GM19238 (cell line): ENCODE measurements around the gene RAPGEF2.
A peak's percentile ranks its signal among the peaks of the same experiment; 100 is the strongest.
"Not testable (repeated sequence)": the region's sequence is repeated elsewhere in the genome, so short reads cannot be mapped to it uniquely, and the experiment has no call there.

Source experiments
- DNase-seq: peaks from one replicate; pipeline ENCODE4 v3.0.0; 2011; ENCODE audit warnings: low spot score; ENCODE audit not compliant: insufficient read length

The RAPGEF2 gene

DNA sequence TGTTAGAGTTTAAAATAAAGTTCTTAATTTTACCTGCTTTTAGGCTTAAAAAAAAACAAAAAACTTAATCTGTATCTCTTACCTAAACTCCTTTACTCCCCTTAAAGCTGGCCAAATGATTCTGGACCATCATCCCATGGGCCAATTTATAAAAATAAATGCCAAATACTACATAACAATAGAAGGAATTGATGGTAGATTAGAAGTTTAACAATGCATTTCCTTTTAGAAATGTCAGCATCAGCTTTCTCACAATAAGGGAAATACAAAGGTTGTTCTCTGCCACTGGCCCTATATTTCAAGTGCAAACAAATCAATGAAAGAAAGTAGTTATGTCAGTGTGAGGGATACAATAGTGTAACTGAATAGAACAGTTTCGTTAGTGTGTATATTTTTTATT is 5.7 kb upstream of the RAPGEF2 start:
- no peak for DNase-seq

DNA sequence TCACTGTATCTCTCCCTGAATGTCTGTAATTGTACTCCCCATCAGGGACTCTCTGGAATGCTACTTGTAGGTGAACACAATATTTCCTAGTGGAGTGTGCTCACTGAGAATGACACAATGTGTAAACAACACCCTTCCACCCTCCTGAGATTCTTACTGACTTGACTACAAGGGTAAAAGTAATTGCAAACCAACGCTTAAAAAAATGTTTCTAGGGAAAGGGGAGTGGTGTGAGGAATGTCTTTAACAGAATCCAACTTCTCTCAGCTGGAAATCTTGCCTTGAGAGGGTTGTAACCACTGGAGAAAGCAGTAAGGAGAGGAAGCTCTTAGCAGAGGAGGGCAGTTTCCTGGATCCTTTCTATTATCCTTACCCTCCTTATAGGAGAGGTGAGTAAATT is 5.1 kb upstream of the RAPGEF2 start:
- DNase-seq = no peak

DNA sequence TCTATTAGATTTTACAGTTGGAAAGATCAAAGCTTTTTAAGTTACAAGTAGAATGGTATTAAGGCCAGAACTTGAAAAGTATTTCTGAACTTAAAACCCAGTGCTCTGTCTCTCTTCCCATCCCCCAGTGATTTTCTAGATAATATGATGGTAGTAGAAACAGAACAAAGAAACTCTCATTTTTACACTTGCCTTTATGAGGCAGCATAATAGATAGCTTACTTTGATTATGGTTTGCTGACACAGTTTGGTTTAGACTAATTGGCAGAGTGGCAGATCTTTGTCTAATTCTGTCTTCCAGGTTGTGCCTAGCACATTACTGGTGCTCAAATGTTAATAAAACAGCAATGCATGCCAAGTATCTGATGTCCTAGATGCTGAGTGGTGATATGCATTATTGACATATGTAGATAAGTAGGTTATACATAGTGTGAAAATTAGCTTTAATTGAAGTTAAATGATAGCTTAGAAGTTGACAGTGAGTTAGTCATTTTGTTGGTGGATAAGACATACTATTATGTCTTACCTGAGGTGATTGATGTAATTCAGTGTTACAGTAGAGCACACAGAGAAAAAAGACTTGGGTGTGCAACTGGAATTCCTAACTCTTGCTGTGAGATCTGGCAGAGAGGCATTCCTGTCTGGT is 4.3 kb upstream of the RAPGEF2 start:
- DNase-seq = no peak

DNA sequence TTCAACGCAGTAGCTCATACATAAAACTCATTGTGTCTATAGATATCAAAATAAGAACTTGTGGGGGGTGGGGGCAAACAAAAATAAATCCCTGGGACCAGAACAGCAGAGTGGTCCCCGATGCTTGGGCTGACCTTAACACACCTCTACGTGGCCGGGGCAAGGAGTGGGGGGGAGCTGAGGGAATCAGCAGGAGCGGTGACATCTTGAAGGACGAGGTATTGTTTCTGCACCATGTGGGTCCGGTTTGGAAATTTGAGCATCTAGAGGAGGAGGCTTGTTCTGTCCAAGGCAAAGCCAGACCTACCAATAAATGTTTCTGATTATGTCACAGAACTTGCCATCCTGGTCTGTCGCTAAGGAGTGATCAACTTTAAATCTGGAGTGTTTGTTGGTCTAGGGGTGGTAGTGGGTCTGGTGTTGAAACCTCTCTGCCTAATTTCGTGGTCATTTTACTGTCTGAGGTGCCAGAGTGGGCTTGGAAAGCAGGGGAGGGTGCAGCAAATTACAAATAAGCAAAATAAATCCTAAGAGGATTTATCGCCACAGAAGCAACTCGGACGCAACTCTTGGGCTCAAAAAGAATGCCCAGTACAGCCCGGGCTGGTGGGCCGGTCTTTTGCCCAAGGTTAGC is 774 bp upstream of the RAPGEF2 start:
- no peak for DNase-seq

DNA sequence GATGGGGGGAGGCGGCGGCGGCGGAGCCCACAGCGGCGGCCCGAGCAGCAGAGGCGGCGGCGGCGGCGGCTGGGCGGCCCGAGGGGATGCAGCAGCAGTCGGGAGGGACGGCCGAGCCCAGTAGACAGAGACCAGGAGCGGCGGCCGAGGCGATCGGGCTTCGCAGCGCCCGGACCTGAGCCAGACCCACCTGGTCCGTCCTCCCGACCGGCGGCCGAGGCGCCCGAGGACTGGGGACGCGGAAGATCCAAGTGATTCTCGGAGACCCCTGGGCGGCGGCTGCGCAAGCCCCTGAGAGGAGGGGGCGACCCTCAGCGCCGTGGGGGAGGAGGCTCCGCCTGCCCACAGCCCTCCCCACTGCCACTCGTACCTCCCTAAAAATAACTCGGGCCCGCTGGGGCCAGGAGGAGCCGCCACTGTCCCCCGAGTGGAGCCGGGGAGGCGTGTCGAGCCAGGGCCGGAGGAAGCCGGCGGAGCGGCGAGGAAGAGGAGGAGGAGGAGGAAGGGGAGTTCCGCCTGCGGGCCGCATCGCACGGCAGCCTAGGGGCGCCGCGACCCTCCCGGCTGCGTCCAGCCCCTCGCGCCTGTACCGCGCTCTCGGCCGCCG is 608 bp downstream of the RAPGEF2 start:
- DNase-seq = peak; percentile 40

DNA sequence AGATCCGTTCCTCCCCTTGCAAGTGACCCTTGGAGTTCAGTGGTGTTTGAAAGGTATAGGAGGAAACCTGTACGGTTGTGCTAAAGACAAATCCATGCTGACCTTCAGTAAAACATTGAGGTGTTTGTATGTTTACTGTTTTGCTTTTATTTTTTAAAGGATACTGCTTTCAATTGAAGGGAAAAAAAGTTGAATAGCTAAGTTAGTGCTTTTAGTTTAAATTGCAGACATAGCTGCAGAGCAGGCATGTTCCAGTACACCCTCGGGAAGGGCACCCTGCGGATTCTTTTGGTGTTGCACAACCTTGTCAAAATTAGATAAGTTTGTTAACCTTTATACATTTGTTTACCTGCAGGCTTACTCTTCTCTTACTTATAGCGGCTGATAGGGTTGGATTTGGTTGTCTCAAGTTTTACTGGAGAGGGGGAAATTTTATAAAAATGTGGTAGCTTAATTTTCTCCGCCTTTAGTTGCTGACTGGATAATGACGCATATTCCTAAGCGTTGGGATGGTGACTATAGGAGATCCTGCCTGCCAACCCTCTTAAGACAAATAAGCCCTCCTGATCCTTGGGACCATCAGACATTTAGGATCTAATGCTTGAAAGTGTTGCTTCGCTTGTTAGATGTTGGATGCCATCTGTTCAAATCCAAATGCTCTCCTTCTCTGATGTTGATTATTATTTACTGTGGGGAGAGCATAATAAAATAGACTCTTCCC is 2.0 kb downstream of the RAPGEF2 start:
- DNase-seq = no peak

DNA sequence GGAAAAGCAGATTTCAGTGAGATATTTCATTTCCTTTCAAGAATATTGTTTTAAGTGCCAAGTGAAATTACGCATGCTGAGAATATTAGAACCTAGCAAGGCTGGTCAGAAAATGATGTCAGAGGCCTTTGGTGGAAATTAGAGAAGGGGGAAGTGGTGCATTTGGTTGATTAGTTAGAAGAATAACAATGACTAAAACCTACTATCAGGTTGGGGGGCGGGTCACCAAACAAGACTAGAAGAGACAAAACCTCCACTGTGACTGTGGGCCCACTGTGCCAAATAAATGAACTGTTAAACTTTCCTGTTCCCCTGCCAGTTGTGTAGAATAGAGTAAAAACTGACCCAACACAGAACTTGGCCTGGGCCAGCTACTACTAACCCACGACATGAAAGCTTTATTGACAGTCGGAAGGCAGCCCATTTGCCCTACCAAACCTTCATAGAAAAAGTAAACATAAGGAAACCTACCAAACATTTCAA is 2.9 kb downstream of the RAPGEF2 start:
- DNase-seq = no peak

DNA sequence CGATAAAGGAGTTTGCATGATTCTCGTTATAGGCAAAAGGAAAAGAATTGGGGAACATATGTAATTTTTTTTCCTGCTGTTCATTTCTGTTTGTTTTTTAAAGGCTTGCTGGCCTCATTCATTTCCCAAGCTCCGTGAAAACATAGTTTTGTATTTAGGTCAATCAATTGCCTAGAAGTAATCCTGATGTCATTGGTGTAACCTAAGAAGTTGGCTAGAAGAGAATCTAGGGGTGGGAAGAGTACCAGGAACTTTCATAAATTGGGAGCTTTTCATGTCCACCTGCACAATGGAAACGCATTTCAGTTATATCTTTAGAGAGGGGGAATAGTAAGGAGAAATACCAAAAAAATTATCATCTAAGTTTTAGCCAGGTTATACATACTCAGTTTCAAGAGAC is 3.8 kb downstream of the RAPGEF2 start:
- no peak for DNase-seq

DNA sequence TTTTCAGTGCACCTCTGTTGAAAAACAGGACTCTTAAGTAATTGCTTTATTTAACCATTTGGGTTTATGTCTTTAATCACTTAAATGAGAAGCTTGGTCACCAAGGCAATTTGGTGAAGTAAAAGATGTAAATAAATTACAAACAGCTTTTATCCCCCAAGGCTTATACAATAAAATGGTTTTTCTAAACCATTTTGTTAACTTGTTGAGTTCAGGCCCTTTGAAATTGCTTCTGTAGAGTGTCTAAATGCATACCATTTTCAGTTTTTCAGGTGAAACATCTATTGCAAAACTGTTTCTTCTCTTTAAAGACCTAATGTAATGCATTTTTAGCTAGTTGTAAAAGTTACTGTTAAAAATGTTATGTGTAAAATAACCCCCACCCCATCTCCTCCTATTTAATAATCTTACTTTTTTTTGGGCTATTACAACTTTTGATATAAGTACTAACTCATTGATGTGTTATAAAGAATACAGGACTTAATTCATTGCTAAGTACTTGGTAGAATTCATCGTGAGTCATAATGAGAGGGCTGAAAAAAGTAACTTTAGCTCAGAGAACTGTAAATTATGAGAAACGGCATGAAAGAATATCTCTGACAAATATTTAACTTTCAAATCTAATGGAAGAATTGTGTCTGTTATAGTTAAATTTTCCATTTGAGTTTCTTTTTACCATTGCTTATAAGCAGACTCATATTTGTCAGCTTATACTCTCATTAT is 4.5 kb downstream of the RAPGEF2 start:
- DNase-seq = no peak

DNA sequence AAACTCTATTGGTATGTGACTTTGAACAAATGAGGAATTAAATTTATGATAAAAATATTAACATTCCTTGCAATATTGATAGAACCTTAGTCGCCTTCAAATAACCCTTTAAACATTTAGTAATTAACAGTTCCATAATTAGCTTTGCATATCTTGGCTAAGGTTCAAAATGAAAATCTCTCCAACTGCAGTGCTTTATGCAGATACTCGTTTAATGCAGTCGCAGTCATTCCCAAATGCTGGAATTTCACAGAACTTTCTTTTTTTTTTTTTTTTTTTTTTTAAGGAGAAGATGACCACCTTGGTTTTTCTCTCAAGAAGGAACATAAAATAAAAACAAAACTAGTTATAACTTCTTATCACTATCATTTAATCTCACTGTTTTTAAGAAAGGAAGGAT is 5.2 kb downstream of the RAPGEF2 start:
- DNase-seq = no peak

DNA sequence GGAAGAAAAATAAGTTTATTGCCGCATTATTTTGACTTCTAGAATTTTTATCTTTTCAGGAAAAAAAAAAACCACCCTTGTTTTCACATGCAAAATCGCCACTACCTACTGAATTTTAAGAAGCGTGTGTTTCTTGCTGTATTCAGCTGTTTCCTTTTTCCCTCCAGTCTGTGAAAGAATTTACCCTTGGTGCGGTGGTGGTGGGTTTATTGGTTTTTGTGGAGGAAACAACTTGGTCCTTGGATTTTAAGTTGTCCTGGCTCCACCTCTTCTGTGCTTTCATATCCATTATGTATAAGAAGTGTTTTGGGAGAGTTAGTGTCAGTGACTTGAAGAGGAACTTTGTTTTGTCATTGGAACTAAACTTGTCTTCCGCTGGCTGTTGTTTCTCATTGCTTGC is 8.1 kb downstream of the RAPGEF2 start:
- DNase-seq = no peak

DNA sequence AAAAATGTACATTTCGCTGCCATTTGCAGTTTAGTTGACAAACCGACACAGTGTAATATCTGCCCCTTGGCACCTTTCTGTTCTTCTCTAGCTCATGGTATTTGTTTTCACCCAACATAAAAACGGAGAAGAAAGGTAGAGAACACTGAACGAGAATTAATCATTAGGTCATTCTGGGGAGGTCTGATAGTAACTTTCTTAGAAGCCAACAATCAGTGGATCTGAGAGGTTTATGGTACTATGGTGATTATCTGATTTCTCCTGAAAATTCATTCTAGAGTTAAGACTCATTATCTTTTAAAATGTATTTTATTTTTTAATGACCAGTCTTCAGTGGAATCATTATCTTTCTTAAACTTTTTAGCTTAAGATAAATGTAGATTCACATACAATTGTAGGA is 8.5 kb downstream of the RAPGEF2 start:
- DNase-seq = no peak

DNA sequence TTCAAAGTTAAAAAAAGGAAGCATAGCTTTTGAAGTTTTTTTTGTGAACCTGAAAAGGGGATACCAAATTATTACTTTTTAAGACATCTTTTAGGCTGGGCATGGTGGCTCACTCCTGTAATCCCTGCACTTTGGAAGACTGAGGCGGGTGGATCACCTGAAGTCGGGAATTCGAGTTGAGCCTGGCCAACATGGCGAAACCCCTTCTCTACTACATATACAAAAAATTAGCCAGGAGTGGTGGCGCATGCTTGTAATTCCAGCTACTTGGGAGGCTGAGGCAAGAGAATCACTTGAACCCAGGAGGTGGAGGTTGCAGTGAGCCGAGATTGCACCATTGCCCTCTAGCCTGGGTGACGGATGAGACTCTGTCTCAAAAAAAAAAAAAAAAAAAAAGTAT is 10.5 kb downstream of the RAPGEF2 start:
- DNase-seq = not testable (repeated sequence)

DNA sequence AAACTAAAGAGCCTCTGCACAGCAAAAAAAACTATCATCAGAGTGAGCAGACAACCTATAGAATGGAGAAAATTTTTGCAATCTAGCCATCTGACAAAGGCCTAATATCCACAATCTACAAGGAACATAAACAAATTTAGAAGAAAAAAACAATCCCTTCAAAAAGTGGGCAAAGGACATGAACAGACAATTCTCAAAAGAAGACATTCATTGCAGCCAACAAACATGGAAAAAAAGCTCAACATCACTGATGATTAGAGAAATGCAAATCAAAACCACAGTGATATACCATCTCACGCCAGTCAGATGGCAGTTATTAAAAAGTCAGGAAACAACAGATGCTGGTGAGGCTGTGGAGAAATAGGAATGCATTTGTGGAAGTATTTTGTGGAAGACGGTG is 13.2 kb downstream of the RAPGEF2 start:
- DNase-seq = not testable (repeated sequence)

DNA sequence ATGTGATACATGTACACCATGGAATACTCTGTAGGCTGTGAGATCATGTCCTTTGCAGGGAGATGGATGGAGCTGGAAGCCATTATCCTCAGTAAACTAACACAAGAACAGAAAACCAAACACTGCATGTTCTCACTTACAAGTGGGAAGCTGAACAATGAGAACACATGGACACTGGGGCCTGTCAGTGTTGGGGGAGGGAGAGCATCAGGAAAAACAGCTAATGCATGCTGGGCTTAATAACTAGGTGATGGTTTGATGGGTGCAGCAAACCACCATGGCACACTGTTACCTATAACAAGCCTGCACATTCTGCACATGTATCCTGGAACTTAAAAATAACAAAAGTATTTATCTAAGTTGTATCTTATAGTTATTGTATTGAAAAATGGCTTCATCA is 13.8 kb downstream of the RAPGEF2 start:
- not testable (repeated sequence) for DNase-seq

DNA sequence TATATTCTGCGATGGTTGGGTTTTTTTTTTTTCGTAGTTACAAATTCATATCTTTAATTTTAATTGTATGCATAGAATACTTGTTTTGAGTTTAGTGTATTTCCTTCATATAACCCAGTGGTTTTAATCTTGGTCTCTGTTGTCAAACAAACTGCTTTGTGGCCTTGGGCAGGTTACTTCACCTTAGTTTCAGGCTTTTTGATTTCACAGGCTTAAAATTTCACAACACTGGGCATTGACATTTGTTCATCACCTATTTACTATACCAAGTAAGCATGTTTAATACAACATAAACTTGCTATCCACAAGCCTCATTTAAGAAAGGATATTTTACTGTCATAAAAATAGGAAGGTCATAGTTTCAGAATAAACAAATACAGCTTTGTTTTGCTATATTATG is 14.7 kb downstream of the RAPGEF2 start:
- DNase-seq = no peak

DNA sequence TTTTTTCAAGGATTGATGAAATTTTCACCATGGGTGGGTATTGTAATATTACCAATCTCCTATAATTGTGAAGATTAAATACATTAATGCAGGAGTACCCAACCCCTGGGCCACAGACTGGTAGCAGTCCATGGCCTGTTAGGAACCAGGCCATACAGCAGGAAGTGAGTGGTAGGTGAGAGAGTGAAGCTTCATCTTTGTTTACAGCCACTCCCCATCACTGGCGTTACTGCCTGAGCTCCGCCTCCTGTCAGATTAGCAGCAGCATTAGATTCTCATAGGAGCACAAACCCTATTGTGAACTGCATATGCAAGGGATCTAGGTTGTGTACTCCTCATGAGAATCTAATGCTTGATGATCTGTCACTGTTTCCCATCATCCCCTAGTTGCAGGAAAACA is 15.1 kb downstream of the RAPGEF2 start:
- no peak for DNase-seq

DNA sequence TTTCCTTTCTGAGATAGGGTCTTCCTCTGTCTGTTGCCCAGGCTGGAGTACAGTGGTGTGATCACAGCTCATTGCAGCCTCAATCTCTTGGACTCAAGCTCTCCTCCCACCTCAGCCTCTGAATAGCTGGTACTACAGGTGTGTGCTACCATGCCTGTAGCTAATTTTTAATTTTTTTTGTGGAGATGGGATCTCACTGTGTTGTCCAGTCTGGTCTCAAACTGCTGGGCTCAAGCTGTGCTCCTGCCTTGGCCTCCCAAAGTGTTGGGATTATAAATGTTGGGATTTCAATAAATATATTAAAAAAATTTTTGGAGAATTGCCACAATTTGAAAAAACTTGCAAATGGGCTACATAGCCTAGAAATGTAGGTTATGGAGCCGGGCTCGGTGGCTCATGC is 18.5 kb downstream of the RAPGEF2 start:
- DNase-seq = no peak

DNA sequence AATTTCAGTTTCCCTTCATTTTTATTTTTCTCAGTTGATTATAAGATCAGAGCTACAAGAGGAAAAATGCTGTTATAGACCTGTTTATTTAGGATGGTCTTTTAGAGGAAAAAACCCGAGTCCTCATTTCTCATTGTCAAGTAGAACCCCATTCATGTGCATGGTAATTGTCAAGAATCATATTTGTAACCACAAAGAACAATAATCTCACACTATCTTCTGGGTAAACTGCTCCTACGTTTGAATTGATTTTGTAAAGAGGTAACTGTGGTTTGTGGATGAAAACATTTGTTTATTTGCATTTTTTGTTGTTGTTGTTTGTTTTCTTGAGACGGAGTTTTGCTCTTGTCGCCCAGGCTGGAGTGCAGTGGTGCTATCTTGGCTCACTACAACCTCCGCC is 23.8 kb downstream of the RAPGEF2 start:
- no peak for DNase-seq

DNA sequence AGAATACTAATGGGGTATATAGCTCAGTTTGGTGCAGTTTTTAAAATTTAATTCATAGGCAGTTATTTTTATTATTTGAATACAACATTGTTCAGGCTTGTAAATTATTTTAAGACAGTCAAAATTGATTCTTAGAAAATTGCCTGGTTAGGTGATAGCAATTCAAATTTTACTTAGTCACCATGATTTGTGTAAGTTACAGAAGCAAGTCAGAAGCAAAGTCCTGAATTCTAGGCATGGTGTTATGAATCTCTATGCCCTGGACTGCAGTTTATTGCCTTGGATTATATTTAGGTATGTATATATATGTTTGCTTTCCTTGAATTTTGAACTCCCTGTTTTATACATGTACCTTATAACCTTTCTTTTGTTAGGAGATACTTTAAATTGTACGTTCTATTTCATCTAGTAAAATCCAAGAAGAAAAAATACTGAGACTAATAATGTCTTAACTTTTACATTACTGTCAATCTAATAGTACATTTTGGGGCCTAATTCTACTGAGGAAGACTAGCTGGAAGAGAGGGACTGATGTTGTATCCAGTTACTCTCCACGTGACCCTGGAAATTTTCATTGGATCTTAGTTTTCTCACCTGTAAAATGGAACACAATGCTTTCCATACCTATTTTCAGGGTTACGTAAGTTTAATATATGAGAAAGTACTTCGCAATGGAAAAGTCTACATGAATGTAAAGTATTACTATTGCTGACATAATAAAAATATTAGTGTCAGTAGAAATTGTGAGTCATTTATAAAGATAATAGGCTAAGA is 25.1 kb downstream of the RAPGEF2 start:
- no peak for DNase-seq
